Naive thymus-derived CD4-positive, alpha-beta T cell (primary cell): ENCODE measurements around the gene MBIP. TPM values are rescaled to one million over a fixed set of nuclear protein-coding genes. Genes with fewer than 3 reads are reported as not detected.

Source experiments
- ATAC-seq: fragments of 150-1000 bp; cut with Tn5 transposase; 2 replicates; pipeline ENCODE4 v1.10.0; 2021; ENCODE audit warnings: mild to moderate bottlenecking, moderate library complexity
- CTCF ChIA-PET: fragments of 350-600 bp; sonication (Branson Sonifier 250); formaldehyde crosslinking; loops from one replicate; lab custom pipeline; 2021; ENCODE audit warnings: antibody characterized with exemption; lab: Charles Lee
- POLR2A ChIA-PET: fragments of 350-600 bp; sonication (Branson Sonifier 250); formaldehyde crosslinking; loops from one replicate; lab custom pipeline; 2021; ENCODE audit warnings: antibody characterized with exemption, inconsistent platforms; lab: Charles Lee
- DNase-seq, 9 donors: peaks; one replicate each; pipeline versions ENCODE4 v3.0.0 to v3.0.0-alpha.2; 2020 to 2022; ENCODE audit warnings: mixed read lengths in 1 of 9
- H3K27ac ChIP-seq: one replicate; pipeline ENCODE4 v1.7.0; 2013; ENCODE audit warnings: mild to moderate bottlenecking, low read depth, low read length, moderate library complexity
- H3K27me3 ChIP-seq, 2 donors: one replicate each; pipeline ENCODE4 v1.7.0; 2013; ENCODE audit warnings: low read length in 2 of 2, mild to moderate bottlenecking in 2 of 2, moderate library complexity in 2 of 2; ENCODE audit not compliant: control insufficient read depth in 2 of 2, insufficient read depth in 2 of 2
- H3K36me3 ChIP-seq, 3 experiments: 1 replicate in 2 of 3; 2 replicates in 1 of 3; pipeline ENCODE4 v1.7.0; 2013; ENCODE audit warnings: low read length in 3 of 3, mild to moderate bottlenecking in 3 of 3, moderate library complexity in 1 of 3; ENCODE audit not compliant: insufficient read depth in 3 of 3, control insufficient read depth in 2 of 3
- H3K4me1 ChIP-seq, 2 donors: one replicate each; pipeline ENCODE4 v1.7.0; 2013; ENCODE audit warnings: low read length in 2 of 2, mild to moderate bottlenecking in 2 of 2, moderate library complexity in 1 of 2; ENCODE audit not compliant: control insufficient read depth in 2 of 2, insufficient read depth in 2 of 2
- H3K4me3 ChIP-seq: 2 replicates; pipeline ENCODE4 v1.7.0; 2013; ENCODE audit warnings: mild to moderate bottlenecking, low read length
- H3K9me3 ChIP-seq, 3 experiments: 1 replicate in 2 of 3; 2 replicates in 1 of 3; pipeline ENCODE4 v1.7.0; 2013; ENCODE audit warnings: low read length in 3 of 3; ENCODE audit not compliant: control insufficient read depth in 2 of 3
- H3K27ac Mint-ChIP-seq, 9 donors: one replicate each; pipeline ENCODE4 v1.8.0; 2020 to 2022; ENCODE audit warnings: mixed read lengths in 9 of 9, mild to moderate bottlenecking in 8 of 9, moderate library complexity in 5 of 9, inconsistent platforms in 2 of 9
- H3K27me3 Mint-ChIP-seq, 5 donors: one replicate each; pipeline ENCODE4 v1.8.0; 2021 to 2022; ENCODE audit warnings: mixed read lengths in 5 of 5, mild to moderate bottlenecking in 1 of 5
- H3K36me3 Mint-ChIP-seq, 5 donors: one replicate each; pipeline ENCODE4 v1.8.0; 2020 to 2022; ENCODE audit warnings: mixed read lengths in 5 of 5, mild to moderate bottlenecking in 3 of 5, inconsistent platforms in 1 of 5
- H3K4me1 Mint-ChIP-seq, 7 donors: one replicate each; pipeline ENCODE4 v1.8.0; 2020 to 2022; ENCODE audit warnings: mixed read lengths in 7 of 7, mild to moderate bottlenecking in 3 of 7, inconsistent platforms in 1 of 7
- H3K4me3 Mint-ChIP-seq, 10 donors: one replicate each; pipeline ENCODE4 v1.8.0; 2020 to 2022; ENCODE audit warnings: mild to moderate bottlenecking in 10 of 10, mixed read lengths in 10 of 10, moderate library complexity in 6 of 10, inconsistent platforms in 2 of 10
- H3K9me3 Mint-ChIP-seq, 11 donors: one replicate each; pipeline ENCODE4 v1.8.0; 2020 to 2022; ENCODE audit warnings: mixed read lengths in 11 of 11, mild to moderate bottlenecking in 4 of 11, inconsistent platforms in 1 of 11, moderate library complexity in 1 of 11
- intact Hi-C, 2 donors: fragments of 100-400 bp; cut with micrococcal nuclease; formaldehyde crosslinking; loops; one replicate each; pipeline ENCODE4 v1.15.1; 2023
- polyA plus RNA-seq, 2 donors: library from polyadenylated mRNA; unstranded; fragments of 300-500 nt; fragmentation: Illumina TruSeq; gene quantifications; one replicate each; pipeline ENCODE4 v1.2.3, GENCODE V29; 2021
- total RNA-seq, 6 experiments: library from RNA in 5 of 6; stranded (reverse) in 5 of 6; gene quantifications; 1 replicate in 5 of 6; 2 replicates in 1 of 6; pipeline ENCODE4 v1.2.3 and lab custom pipeline; 2021 to 2026

MBIP gene
- total and polyA plus RNA-seq, 7 experiments from 2014 or later = 22.5 to 42.7 (median 24.7) TPM

DNA sequence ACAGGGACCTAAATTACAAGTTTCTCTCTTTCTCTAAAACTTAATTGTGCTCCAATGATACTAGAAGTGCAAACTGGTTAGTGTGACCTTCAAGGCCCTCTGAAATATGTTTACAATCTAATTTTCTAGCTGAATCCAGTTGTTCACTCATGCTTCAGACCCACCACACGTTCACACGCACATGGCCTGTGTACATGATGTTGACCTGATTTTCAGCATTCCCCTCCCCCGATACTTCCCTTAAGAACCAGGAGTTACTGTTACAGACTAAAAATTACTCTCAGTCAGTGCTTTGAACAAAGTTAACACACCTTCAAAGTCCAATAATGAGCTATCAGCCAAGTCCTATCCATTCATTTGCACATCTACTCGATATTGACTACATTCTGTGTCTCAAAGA lies 16.5 kb downstream of the MBIP start:
- no peak overlapping the region for H3K27ac ChIP-seq
- H3K4me3 ChIP-seq = no peak overlapping the region
- Mint-ChIP-seq H3K9me3 (no peaks in the 10 kb centered on the region), H3K27me3 (no peaks in the 10 kb centered on the region), H3K27ac (peak overlapping the region in 1 of 9 donors; percentile 31), H3K4me3 (no peak overlapping the region), H3K4me1 (peaks cover 0 to 4% (median 0%) of the 10 kb centered on the region in 7 donors), H3K36me3 (peaks cover 15 to 44% (median 32%) of the 10 kb centered on the region in 5 donors)
- DNase-seq (no peak), ATAC-seq (no peak)
- no peaks in the 10 kb centered on the region for H3K9me3 ChIP-seq
- intact Hi-C loops = no loop called here
- ChIA-PET CTCF (no interaction called here), POLR2A (no interaction called here)
- H3K27me3 ChIP-seq = no peaks in the 10 kb centered on the region
- H3K4me1 ChIP-seq = no peaks in the 10 kb centered on the region
- peaks cover 0 to 56% (median 4%) of the 10 kb centered on the region in 3 experiments for H3K36me3 ChIP-seq

DNA sequence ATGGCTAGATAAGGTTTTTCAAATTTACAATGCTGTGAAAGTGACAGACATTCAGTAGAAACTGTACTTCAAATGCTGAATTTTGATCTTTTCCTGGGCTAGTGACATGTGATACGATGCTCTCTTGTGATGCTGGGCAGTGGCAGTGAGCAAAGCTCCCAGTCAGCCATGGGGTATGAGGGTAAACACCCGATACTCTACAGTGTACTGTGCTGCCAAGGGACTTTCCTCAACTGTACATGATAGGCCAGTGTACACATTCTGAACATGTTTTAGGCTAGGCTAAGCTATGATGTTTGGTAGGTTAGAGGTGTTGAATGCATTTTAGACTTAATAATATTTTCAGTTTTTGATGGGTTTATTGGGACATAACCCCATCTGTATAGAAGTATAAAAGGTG lies 17.6 kb downstream of the MBIP start:
- Mint-ChIP-seq H3K4me1 (peaks cover 0 to 4% (median 0%) of the 10 kb centered on the region in 7 donors), H3K36me3 (peaks cover 9 to 46% (median 29%) of the 10 kb centered on the region in 5 donors), H3K27me3 (no peaks in the 10 kb centered on the region), H3K27ac (peak overlapping the region in 1 of 9 donors; percentile 8), H3K9me3 (no peaks in the 10 kb centered on the region), H3K4me3 (no peak overlapping the region)
- H3K9me3 ChIP-seq = no peaks in the 10 kb centered on the region
- DNase-seq (no peak), ATAC-seq (no peak)
- peaks cover 0 to 57% (median 4%) of the 10 kb centered on the region in 3 experiments for H3K36me3 ChIP-seq
- no peak overlapping the region for H3K4me3 ChIP-seq
- ChIA-PET CTCF (no interaction called here), POLR2A (interaction anchor here (0.6 kb wide), 1 partner anchor 18 kb away, joined by 3 read pairs; the partner anchor contains the start of gene MBIP)
- H3K27me3 ChIP-seq = no peaks in the 10 kb centered on the region
- H3K4me1 ChIP-seq = no peaks in the 10 kb centered on the region
- intact Hi-C loops = no loop called here
- H3K27ac ChIP-seq = no peak overlapping the region

DNA sequence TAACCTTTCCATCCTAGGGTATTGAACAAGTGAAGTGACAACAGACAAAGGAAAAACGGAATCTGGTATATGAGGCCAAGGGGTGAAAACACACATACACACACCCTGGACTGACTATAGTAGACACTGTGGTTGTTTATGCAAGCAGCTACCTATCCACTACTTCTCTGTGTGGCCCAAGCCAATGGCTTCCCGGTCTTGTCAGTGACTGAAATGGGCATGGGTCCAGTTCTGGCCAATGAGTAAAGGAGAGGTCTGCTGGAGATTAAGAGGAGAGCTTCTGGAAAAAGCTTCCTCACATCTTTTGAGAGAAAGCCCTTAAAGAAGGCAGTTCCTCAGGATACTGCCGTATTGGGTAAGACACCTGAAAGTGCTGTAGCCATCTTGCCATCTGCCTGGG lies 19.3 kb downstream of the MBIP start:
- Histone ChIP-seq H3K36me3 (peaks cover 0 to 59% (median 0%) of the 10 kb centered on the region in 3 experiments), H3K27me3 (no peaks in the 10 kb centered on the region), H3K4me3 (no peak overlapping the region), H3K4me1 (no peaks in the 10 kb centered on the region), H3K9me3 (no peaks in the 10 kb centered on the region), H3K27ac (no peak overlapping the region)
- CTCF ChIA-PET = no interaction called here
- no peak for ATAC-seq
- no peaks in the 10 kb centered on the region for H3K9me3 Mint-ChIP-seq
- no peak overlapping the region for H3K4me3 Mint-ChIP-seq
- intact Hi-C loops = no loop called here
- POLR2A ChIA-PET = no interaction called here
- peaks cover 13 to 54% (median 27%) of the 10 kb centered on the region in 5 donors for H3K36me3 Mint-ChIP-seq
- peaks cover 0 to 4% (median 0%) of the 10 kb centered on the region in 7 donors for H3K4me1 Mint-ChIP-seq
- H3K27ac Mint-ChIP-seq = peak overlapping the region in 1 of 9 donors; percentile 4
- no peaks in the 10 kb centered on the region for H3K27me3 Mint-ChIP-seq
- DNase-seq = no peak

DNA sequence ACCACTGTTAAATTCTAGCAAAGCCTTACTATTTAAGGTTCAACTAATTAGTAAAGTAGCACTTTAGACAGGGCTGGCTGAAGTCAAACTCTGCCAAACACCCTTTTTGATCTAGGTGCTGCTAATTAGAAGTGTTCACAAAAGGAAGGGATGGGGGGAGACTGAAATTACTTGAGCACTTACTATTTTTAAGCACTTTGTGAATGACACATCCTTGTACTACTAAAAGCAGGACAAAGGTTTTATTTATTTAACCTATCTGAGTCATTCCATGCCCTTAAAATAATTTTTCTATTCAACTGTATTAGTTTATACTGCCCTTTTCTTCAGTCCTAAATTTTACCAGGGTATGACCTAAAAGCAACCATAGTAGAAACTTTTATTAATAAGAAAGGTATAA lies 20.1 kb downstream of the MBIP start:
- Mint-ChIP-seq H3K4me3 (no peak overlapping the region), H3K36me3 (peaks cover 13 to 51% (median 28%) of the 10 kb centered on the region in 5 donors), H3K27me3 (no peaks in the 10 kb centered on the region), H3K4me1 (peaks cover 0 to 4% (median 0%) of the 10 kb centered on the region in 7 donors), H3K27ac (no peak overlapping the region), H3K9me3 (no peaks in the 10 kb centered on the region)
- Histone ChIP-seq H3K27me3 (no peaks in the 10 kb centered on the region), H3K9me3 (no peaks in the 10 kb centered on the region), H3K27ac (no peak overlapping the region), H3K4me3 (no peak overlapping the region), H3K4me1 (no peaks in the 10 kb centered on the region), H3K36me3 (peaks cover 0 to 55% (median 0%) of the 10 kb centered on the region in 3 experiments)
- intact Hi-C loops = no loop called here
- POLR2A ChIA-PET = no interaction called here
- ATAC-seq (no peak), DNase-seq (no peak)
- CTCF ChIA-PET = no interaction called here

DNA sequence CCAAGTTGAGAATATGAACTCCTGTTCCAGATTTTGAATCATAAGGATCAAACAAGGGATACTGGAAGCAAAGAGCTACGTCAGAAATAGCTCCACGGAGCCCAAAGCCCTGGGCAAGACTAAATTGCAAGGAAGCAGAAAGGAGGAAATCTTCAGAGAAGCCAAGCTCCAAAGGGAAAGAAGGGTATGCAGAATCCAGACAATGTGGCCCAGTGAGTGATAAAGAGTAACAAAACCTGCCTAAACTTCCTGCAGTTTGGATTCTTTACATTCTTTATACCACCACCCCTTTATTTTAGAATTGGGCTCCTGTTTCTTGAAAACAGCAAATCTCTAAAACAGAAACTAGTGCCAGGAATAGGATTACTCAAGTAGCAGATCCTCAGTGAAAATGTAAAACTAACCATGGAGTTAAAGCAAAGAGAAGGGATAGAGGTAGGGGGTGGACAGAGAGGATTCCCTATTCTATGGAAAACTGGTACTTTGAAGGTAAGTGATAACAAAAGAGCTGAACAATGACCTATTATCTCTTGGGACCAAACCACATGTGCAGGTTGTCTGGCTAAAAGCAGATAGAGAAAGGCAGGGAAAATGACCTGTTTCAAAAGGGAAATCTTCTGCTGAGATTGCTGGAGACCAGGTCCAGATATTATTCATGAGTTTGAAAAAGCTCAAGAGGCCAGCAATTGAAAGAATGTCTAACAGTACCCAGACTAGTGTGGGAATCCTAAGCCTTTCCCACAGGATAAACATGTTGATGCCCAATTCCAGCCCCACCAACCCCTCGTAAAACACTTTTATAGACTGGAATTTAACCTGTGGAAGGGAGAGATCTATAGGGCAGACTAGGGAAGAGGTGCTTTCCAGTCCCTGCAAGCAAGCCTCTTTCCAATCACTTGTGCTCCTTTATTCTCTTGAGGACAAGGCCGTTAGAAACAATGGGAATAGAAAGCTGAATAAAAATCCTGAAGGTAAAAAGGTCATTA lies 24.5 kb downstream of the MBIP start:
- H3K27ac ChIP-seq = no peak overlapping the region
- Mint-ChIP-seq H3K4me1 (no peaks in the 10 kb centered on the region), H3K4me3 (no peak overlapping the region), H3K27me3 (peaks cover 0 to under 1% (median 0%) of the 10 kb centered on the region in 5 donors), H3K36me3 (peaks cover 4 to 31% (median 19%) of the 10 kb centered on the region in 5 donors), H3K9me3 (no peaks in the 10 kb centered on the region), H3K27ac (no peak overlapping the region)
- DNase-seq = no peak
- ATAC-seq = no peak
- intact Hi-C loops = no loop called here
- no peaks in the 10 kb centered on the region for H3K9me3 ChIP-seq
- POLR2A ChIA-PET = no interaction called here
- H3K4me1 ChIP-seq = no peaks in the 10 kb centered on the region
- CTCF ChIA-PET = no interaction called here
- peaks cover 0 to 30% (median 0%) of the 10 kb centered on the region in 3 experiments for H3K36me3 ChIP-seq
- H3K27me3 ChIP-seq = no peaks in the 10 kb centered on the region
- H3K4me3 ChIP-seq = no peak overlapping the region

DNA sequence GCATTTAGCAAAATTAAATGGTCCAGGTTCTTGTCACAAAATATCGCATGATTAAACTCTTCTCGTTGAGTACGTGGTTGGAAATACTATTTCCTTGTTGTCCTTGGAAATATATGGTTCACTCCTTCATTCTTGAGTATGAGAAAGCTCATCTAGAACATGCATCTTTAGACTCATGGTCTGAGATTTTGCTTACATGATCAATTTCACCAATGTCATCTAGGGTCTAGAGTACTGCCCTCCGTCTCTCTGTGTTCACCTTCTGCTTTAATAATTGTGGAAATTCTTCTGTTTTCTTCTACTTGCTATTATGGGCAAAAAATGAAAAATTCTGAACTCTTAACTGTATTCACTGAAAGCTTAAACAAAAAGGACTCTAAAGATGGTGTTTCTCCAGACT lies 25.9 kb downstream of the MBIP start:
- Histone ChIP-seq H3K36me3 (peaks cover 0 to 18% (median 0%) of the 10 kb centered on the region in 3 experiments), H3K4me1 (no peaks in the 10 kb centered on the region), H3K4me3 (no peak overlapping the region), H3K9me3 (no peaks in the 10 kb centered on the region), H3K27ac (no peak overlapping the region), H3K27me3 (no peaks in the 10 kb centered on the region)
- no peaks in the 10 kb centered on the region for H3K4me1 Mint-ChIP-seq
- intact Hi-C loops = no loop called here
- H3K9me3 Mint-ChIP-seq = no peaks in the 10 kb centered on the region
- no peak overlapping the region for H3K27ac Mint-ChIP-seq
- ChIA-PET POLR2A (no interaction called here), CTCF (no interaction called here)
- H3K27me3 Mint-ChIP-seq = peaks cover 0 to 5% (median 0%) of the 10 kb centered on the region in 5 donors
- ATAC-seq (no peak), DNase-seq (no peak)
- H3K4me3 Mint-ChIP-seq = no peak overlapping the region
- peaks cover 4 to 31% (median 18%) of the 10 kb centered on the region in 5 donors for H3K36me3 Mint-ChIP-seq
